ENCODE results near the gene SLC12A8. TPM values are rescaled to one million over a fixed set of nuclear protein-coding genes. Genes with fewer than 3 reads are reported as not detected.

SLC12A8 gene
- total and polyA plus RNA-seq, 10 of the 15 experiments (the other 5 are each of a cell fraction or from before 2014, with no cell fraction given) = 2.5 to 71.6 (median 50.1) TPM

GRCh38 chr3:125140818-125141595, 71.5 kb downstream of the SLC12A8 start:
- Histone ChIP-seq H2AFZ (ENCODE audit: control insufficient read depth, low read depth, low read length) (no peak overlapping the region), H3K27ac (ENCODE audit: control insufficient read depth, insufficient read depth) (peak overlapping the region; percentile 95), H4K20me1 (ENCODE audit: control insufficient read depth, insufficient read depth) (no peaks in the 10 kb centered on the region), H3K4me1 (ENCODE audit: control insufficient read depth, insufficient read depth, low read length) (peaks cover 94% of the 10 kb centered on the region), H3K4me2 (ENCODE audit: control insufficient read depth, insufficient read depth) (peak overlapping the region; percentile 93), H3K9me3 (replicated peaks; ENCODE audit: control insufficient read depth, insufficient read depth, low read length) (no peaks in the 10 kb centered on the region; the same call in 2 of the 3 replicates), H3K79me2 (ENCODE audit: control insufficient read depth, insufficient read depth, low read length) (no peaks in the 10 kb centered on the region; the same call in 1 of the 2 replicates), H3K27me3 (replicated peaks in 1 of 2; ENCODE audit: control insufficient read depth in 2 of 2, insufficient read depth in 2 of 2, low read length in 1 of 2) (no peaks in the 10 kb centered on the region), H3K4me3 (peak overlapping the region; percentile 60), H3K9ac (ENCODE audit: control insufficient read depth, insufficient read depth, low read length) (peak overlapping the region; percentile 84), H3K36me3 (ENCODE audit: control insufficient read depth in 2 of 2, insufficient read depth in 2 of 2, low read length in 1 of 2) (no peaks in the 10 kb centered on the region)
- POLR2A ChIA-PET = interaction anchor here (0.6 to 2.5 kb wide), 7 partner anchors 8 to 88 kb away, joined by 3 to 15 read pairs (median 4); no protein-coding TSS in a partner anchor
- in situ Hi-C loops (cut with MboI) = no loop called here
- RAD21 ChIA-PET (ENCODE audit: unreplicated experiment) = interaction anchor here (1.2 to 12.0 kb wide), 5 partner anchors 20 to 214 kb away, joined by 4 to 106 read pairs (median 9); no protein-coding TSS in a partner anchor
- SMC1A ChIA-PET (ENCODE audit: uncharacterized antibody, unreplicated experiment) = interaction anchor here (1.4 to 9.3 kb wide), 5 partner anchors 12 to 88 kb away, joined by 5 to 54 read pairs (median 16); no protein-coding TSS in a partner anchor
- intact Hi-C loops (cut with micrococcal nuclease; ENCODE audit: unreplicated experiment) = loop anchor here (1.0 to 5.0 kb wide), 3 partner anchors 20 to 61 kb away; no protein-coding TSS in a partner anchor
- peak; percentile 69 for FAIRE-seq
- BruUV-seq (replicated peaks) = no TSS peak
- peak; percentile 6 for ATAC-seq
- no peak for DNase-seq (ENCODE audit: low read depth, low spot score)
- CTCF ChIA-PET = interaction anchor here (0.7 to 3.6 kb wide), 8 partner anchors 13 to 216 kb away, joined by 3 to 24 read pairs (median 6); no protein-coding TSS in a partner anchor
- WGBS (ENCODE audit: insufficient coverage, insufficient replicate concordance, low lambda C conversion rate, missing lambda C conversion rate) = 7% methylated on average over 19 of the region's 19 CpGs
- TF ChIP-seq RUNX3 (IDR thresholded peaks at IDR 0.05; ENCODE audit: low read length) = no peak
- TF ChIP-seq PML (IDR thresholded peaks at IDR 0.05; ENCODE audit: low read length) = no peak
- no peak for TF ChIP-seq NR2C2 (IDR thresholded peaks at IDR 0.05; ENCODE audit: borderline replicate concordance, control insufficient read depth, insufficient read length, low read depth)
- TF ChIP-seq, protein P1, sequence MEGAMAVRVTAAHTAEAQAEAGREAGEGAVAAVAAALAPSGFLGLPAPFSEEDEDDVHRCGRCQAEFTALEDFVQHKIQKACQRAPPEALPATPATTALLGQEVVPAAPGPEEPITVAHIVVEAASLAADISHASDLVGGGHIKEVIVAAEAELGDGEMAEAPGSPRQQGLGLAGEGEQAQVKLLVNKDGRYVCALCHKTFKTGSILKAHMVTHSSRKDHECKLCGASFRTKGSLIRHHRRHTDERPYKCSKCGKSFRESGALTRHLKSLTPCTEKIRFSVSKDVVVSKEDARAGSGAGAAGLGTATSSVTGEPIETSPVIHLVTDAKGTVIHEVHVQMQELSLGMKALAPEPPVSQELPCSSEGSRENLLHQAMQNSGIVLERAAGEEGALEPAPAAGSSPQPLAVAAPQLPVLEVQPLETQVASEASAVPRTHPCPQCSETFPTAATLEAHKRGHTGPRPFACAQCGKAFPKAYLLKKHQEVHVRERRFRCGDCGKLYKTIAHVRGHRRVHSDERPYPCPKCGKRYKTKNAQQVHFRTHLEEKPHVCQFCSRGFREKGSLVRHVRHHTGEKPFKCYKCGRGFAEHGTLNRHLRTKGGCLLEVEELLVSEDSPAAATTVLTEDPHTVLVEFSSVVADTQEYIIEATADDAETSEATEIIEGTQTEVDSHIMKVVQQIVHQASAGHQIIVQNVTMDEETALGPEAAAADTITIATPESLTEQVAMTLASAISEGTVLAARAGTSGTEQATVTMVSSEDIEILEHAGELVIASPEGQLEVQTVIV (IDR thresholded peaks at IDR 0.05; ENCODE audit: borderline replicate concordance, partially characterized antibody) = no peak
- TF ChIP-seq, protein P2, sequence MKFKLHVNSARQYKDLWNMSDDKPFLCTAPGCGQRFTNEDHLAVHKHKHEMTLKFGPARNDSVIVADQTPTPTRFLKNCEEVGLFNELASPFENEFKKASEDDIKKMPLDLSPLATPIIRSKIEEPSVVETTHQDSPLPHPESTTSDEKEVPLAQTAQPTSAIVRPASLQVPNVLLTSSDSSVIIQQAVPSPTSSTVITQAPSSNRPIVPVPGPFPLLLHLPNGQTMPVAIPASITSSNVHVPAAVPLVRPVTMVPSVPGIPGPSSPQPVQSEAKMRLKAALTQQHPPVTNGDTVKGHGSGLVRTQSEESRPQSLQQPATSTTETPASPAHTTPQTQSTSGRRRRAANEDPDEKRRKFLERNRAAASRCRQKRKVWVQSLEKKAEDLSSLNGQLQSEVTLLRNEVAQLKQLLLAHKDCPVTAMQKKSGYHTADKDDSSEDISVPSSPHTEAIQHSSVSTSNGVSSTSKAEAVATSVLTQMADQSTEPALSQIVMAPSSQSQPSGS (IDR thresholded peaks at IDR 0.05; ENCODE audit: low read length) = no peak
- TF ChIP-seq, protein P3, sequence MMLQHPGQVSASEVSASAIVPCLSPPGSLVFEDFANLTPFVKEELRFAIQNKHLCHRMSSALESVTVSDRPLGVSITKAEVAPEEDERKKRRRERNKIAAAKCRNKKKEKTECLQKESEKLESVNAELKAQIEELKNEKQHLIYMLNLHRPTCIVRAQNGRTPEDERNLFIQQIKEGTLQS (IDR thresholded peaks at IDR 0.05; ENCODE audit: borderline replicate concordance, extremely low read depth, low read depth, low read length) = no peak
- no peak; the same call in 1 of the 2 replicates for TF ChIP-seq HCFC1 (IDR thresholded peaks at IDR 0.05; ENCODE audit: low read length)
- TF ChIP-seq HDGF (IDR thresholded peaks at IDR 0.05) = no peak
- TF ChIP-seq NRF1 (conservative IDR thresholded peaks at IDR 0.05; ENCODE audit: low read depth, low read length) = no peak
- TF ChIP-seq, protein P4, sequence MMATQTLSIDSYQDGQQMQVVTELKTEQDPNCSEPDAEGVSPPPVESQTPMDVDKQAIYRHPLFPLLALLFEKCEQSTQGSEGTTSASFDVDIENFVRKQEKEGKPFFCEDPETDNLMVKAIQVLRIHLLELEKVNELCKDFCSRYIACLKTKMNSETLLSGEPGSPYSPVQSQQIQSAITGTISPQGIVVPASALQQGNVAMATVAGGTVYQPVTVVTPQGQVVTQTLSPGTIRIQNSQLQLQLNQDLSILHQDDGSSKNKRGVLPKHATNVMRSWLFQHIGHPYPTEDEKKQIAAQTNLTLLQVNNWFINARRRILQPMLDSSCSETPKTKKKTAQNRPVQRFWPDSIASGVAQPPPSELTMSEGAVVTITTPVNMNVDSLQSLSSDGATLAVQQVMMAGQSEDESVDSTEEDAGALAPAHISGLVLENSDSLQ (IDR thresholded peaks at IDR 0.05) = no peak
- TF ChIP-seq EP300 (IDR thresholded peaks at IDR 0.05; ENCODE audit: borderline replicate concordance in 1 of 2, control insufficient read depth in 1 of 2, low read depth in 2 of 2, low read length in 2 of 2) = 0 out of 4 replicates have a peak, but pooled peaks of 1 of the 2 experiments have one; percentile 7
- TF ChIP-seq SP1 (IDR thresholded peaks at IDR 0.05; ENCODE audit: low read depth, low read length) = peak; percentile 8
- peak; percentile 60 for TF ChIP-seq SPI1 (IDR thresholded peaks at IDR 0.05; ENCODE audit: borderline replicate concordance, insufficient read depth, low read depth, low read length)
- no peak for TF ChIP-seq CBX5 (IDR thresholded peaks at IDR 0.05; ENCODE audit: low read depth)
- no peak for TF ChIP-seq EED (IDR thresholded peaks at IDR 0.05; ENCODE audit: low read depth)
- TF ChIP-seq RBBP5 (conservative IDR thresholded peaks at IDR 0.05) = no peak
- TF ChIP-seq ZSCAN29 (IDR thresholded peaks at IDR 0.05) = no peak
- no peak for TF ChIP-seq SIX5 (IDR thresholded peaks at IDR 0.05; ENCODE audit: low read depth, low read length, severe bottlenecking)
